ENCODE measurements around the gene LARGE1.

DNA sequence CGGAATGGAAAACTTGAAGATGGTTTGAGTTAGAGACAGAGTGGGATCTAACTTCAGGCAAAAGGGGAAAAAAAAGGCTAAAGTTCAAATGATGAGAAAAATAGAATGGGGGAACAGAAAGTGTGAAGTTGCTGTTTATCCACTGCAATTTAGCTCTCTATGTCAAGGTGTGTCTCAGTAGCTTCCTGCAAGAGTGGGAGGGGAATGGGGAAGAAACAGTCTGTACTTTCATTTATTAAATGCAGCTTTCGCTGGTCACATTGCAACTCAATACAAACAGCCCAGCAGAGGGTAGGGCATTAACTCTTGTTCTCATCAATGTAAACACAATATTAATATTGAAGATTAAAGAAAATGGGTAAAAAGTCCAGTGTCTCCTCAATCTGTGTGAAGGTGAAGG is 647.4 kb downstream of the LARGE1 start:
- TF ChIP-seq CTCF (IDR thresholded peaks at IDR 0.05; ENCODE audit: poor library complexity) (no peak), EZH2 (IDR thresholded peaks at IDR 0.05; ENCODE audit: borderline replicate concordance) (no peak), EZH2phosphoT487 (IDR thresholded peaks at IDR 0.05; ENCODE audit: low read depth, severe bottlenecking, unreplicated experiment) (no peak)

Data from hepatocyte (in vitro differentiated cells).